NCI-H1436 treated with DMSO at 0.1 percent for 48 hours (cell line): Measurements from ENCODE around the gene SH2D3A.
"Not testable (repeated sequence)": the region's sequence is repeated elsewhere in the genome, so short reads cannot be mapped to it uniquely, and the experiment has no call there.

Experiments
- DNase-seq: peaks from one replicate; lab custom pipeline; 2025; lab: John Stamatoyannopoulos, UW

Gene SH2D3A

DNA sequence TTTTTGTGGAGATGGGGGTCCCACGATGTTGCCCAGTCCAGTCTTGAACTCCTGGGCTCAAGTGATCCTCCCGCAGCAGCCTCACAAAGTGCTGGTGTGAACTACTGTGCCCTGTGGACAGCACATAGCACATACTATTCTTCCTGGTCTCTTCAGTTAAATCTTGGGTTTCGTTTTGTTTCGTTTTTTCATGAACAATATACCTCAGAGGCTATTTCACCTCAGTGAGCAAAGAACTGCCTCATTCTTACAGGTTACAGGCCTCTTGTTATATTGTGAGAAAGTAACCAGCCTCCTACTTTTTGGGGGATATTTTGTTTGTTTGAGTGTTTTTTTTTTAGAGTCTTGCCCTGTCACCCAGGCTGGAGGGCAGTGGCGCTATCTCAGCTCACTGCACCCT, 45.5 kb downstream of the SH2D3A start:
- no peak for DNase-seq

- DNase-seq: no peak
These were observed 46.1 kb downstream of the SH2D3A start for GRCh38 chr19:6721138-6721474.

- no peak for DNase-seq
These were observed 46.7 kb downstream of the SH2D3A start, which contains the start of gene C3 for GRCh38 chr19:6720369-6721137. TSS of gene C3 (minus strand) at chr19:6720650. CDS start at chr19:6720589, 61 bp downstream.

DNA sequence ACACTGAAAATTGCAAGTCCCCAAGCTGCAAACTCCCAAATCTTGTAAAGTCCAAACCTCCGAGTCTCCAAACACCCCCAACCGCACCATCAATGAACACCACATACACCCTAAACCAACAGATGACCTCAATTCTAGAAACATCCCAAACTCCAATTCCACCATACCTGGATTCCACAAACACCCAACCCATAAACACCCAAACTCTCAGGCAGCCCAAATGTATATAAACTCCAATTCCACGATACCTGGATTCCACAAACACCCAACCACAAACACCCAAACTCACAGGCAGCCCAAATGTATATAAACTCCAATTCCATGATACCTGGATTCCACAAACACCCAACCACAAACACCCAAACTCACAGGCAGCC, 47.3 kb downstream of the SH2D3A start:
- no peak for DNase-seq

DNA sequence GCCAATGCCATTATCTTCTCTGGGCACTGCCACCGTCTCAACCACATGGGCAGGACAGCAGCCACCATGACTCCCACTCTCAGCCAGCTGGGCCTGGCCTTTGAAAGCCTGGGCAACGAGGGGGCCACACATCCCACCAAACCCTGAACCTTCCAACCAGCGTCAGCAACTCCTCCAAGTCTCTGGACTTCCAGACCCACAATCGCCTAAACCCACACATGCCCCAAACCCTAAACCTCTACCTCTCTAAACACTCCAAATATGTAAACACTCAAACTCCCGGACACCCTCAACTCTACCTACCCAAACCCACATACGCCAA, 47.7 kb downstream of the SH2D3A start:
- no peak for DNase-seq

- no peak for DNase-seq
These were observed 48.3 kb downstream of the SH2D3A start for GRCh38 chr19:6718741-6719539.

DNA sequence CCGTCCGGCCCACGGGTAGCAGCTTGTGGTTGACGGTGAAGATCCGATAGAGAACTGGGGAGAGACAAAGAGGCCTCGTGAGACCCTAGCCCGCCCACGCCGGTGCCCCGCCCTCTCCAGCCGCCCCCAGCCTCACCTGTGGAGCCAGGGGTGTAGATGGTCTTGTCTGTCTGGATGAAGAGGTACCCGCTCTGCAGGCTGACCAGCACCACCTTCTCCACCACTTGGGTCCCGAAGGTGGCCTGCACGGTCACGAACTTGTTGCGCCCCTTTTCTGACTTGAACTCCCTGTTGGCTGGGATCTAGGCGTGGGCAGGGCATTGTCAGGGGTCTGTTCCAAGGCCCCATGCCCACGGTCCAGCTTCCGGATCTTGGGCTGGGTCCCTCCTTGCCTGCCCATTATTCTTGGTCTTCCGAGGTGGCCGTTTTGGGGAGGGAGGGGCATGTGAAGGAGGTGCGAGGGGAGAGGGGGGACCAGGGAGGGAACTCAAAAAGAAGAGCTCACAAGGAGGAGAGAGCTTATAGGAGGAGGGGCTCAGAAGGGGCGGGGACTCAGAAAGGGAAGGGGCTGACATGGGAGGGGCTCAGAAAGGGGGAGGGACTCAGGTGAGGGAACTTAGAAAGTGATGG, 49.0 kb downstream of the SH2D3A start:
- no peak for DNase-seq

DNA sequence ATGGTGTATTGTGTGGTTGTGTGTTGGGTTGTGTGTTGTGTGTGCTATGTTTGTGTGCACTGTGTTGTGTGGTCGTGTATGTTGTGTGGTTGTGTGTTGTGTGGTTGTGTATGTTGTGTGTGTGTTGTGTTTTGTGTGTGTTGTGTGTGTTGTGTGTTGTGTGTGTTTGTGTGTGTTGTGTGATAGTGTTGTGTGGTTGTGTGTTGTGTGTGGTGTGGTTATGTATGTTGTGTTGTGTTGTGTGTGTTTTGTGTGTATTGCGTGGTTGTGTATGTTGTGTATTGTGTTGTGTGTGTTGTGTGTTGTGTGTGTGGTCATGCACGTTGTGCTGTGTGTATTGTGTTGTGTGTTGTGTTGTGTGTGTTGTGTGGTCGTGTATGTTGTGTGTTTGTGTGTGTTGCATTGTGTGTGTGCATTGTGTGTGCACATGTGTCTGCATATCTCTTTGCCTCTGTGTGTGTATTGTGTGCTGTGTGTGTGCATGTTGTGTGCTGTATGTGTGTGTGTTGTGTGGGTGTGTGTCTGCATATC, 49.7 kb downstream of the SH2D3A start:
- no peak for DNase-seq

DNA sequence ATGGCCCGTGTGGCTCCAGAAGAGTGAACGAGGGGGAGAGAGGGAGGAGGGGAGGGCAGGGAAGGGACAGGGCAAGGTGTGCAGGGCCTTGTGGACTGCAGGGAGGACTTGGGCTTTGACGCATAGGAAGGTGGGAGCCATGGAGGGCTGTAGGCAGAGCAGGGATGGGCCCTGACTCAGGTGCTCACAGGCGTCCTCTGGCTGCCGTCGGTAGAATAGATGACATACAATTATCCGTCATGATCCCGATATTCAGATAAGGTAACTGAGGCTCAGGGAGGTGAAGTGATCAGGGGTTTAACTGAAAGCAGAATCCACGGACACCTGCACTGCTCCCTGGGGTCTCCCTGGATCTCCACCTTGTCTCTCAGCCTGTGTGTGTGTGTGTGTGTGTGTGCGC, 50.2 kb downstream of the SH2D3A start:
- no peak for DNase-seq

- DNase-seq: no peak
These were observed 50.6 kb downstream of the SH2D3A start for GRCh38 chr19:6716610-6716970.

GRCh38 chr19:6714749-6715555, 52.3 kb downstream of the SH2D3A start:
- no peak for DNase-seq

- no peak for DNase-seq
These were observed 53.2 kb downstream of the SH2D3A start for GRCh38 chr19:6713773-6714692.

- no peak for DNase-seq
These were observed 54.3 kb downstream of the SH2D3A start for GRCh38 chr19:6712692-6713670.

- DNase-seq: no peak
These were observed 55.0 kb downstream of the SH2D3A start for GRCh38 chr19:6712231-6712630.

DNA sequence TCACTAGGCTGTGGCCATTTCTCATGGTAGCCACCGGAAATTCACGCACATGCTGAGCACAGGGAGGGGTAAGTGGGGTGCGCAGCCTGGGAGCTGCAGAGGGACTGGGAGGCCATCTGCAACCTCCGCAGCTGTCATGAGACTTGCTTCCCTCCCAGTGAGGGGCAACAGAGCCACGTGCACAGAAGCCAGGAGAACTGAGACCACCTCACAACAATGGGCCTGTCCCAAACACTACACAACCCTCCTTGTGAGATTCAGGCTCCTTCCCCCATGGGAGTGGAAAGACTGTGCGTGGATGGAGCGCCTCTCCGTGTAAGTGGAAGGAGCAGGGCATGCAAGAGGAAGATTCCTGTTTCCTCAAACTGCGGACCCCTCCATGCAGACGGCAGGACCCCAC, 55.6 kb downstream of the SH2D3A start:
- no peak for DNase-seq

- DNase-seq: no peak
These were observed 56.2 kb downstream of the SH2D3A start for GRCh38 chr19:6711078-6711361.

DNA sequence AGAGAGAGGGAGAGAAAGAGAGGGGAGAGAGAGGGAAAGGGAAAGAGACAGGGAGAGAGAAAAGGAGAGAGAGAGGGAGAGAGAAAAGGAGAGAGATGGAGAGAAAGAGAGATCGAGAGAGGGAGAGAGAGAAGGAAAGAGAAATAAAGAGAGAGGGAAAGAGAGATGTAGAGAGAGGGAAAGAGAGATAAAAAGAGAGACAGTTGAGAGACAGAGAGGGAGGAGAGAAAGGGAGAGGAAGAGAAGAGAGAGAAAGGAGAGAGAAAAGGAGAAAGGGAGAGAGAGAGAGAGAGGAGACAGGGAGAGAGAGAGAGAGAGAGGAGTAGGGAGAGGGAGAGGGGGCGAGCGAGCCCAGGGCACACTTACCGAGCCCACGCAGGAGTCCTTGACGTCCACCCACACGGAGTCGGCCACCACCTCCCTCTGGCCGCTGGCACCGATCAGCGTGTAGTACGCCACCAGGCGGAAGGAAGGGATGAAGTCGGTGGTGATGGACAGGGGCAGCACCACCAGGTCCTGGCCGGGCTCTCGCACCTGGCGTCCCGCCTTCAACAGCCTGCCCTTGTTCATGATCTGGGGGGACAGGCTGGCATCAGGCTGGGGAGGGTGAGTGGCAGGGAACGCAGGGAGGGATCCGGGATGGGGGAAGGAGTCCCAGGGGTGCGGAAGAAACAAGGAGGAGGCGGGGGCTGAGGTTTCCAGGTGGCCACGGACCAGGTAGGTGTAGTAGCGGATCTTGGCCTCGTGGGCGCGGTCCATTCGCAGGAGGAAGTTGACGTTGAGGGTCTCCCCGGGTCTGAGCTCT, 56.8 kb downstream of the SH2D3A start:
- no peak for DNase-seq

DNA sequence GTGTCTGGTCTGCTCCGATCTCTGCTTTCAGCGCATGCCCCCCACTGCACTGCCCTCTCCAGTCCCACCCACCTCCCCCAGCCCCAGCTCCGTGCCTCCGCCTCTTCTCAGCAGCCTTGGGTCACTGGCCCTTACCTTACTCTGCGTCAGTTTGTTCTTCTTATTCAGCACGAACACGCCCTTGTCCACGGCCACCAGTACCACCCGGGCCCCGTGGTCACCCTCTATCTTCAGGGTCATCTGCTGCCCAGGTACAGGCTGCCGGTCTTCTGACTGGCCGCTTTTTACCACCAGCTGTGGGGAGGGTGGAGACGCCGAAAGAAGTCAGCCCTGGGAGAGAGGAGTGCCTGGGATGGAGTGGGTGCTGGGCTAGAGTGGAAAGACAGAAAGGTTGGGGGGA, 57.7 kb downstream of the SH2D3A start:
- no peak for DNase-seq

GRCh38 chr19:6708913-6709312, 58.3 kb downstream of the SH2D3A start:
- DNase-seq: not testable (repeated sequence)
